HEK293T (cell line): ENCODE measurements around the gene PALS2.

Experiments used
- CTCF ChIA-PET: fragments of 350-600 bp; formaldehyde crosslinking; extraction: SDS; loops from one replicate; lab custom pipeline; 2021; ENCODE audit warnings: antibody characterized with exemption, inconsistent platforms; lab: Yijun Ruan, JAX
- POLR2A ChIA-PET: fragments of 350-600 bp; formaldehyde crosslinking; extraction: SDS; loops from one replicate; lab custom pipeline; 2020; ENCODE audit warnings: antibody characterized with exemption, inconsistent platforms; lab: Yijun Ruan, JAX
- DNase-seq: peaks from one replicate; pipeline ENCODE4 v3.0.0; 2012; ENCODE audit warnings: mixed read lengths; ENCODE audit errors: extremely low spot score
- ARNT ChIP-seq: fragments of 450-650 bp; IDR thresholded peaks from 2 replicates; pipeline ENCODE4 v1.6.1; 2017; ENCODE audit warnings: mild to moderate bottlenecking
- BHLHE40 ChIP-seq: fragments of 450-650 bp; IDR thresholded peaks from 2 replicates; pipeline ENCODE4 v1.6.1; 2016; ENCODE audit warnings: mild to moderate bottlenecking, moderate library complexity, borderline replicate concordance
- CTBP1 ChIP-seq: fragments of 450-650 bp; IDR thresholded peaks from 2 replicates; pipeline ENCODE4 v1.6.1; 2016; ENCODE audit warnings: borderline replicate concordance
- ELF4 ChIP-seq: fragments of 450-650 bp; IDR thresholded peaks from 2 replicates; pipeline ENCODE4 v1.6.1; 2017; ENCODE audit warnings: antibody characterized with exemption
- FOXA1 ChIP-seq: fragments of 450-650 bp; IDR thresholded peaks from 2 replicates; pipeline ENCODE4 v1.6.1; 2016; ENCODE audit warnings: mild to moderate bottlenecking
- FOXK2 ChIP-seq: fragments of 450-650 bp; IDR thresholded peaks from 2 replicates; pipeline ENCODE4 v1.6.1; 2016; ENCODE audit warnings: mild to moderate bottlenecking
- FOXM1 ChIP-seq: fragments of 450-650 bp; IDR thresholded peaks from 2 replicates; pipeline ENCODE4 v1.6.1; 2017; ENCODE audit warnings: mild to moderate bottlenecking, borderline replicate concordance
- HDGF ChIP-seq: fragments of 450-650 bp; IDR thresholded peaks from 2 replicates; pipeline ENCODE4 v1.6.1; 2017; ENCODE audit warnings: antibody characterized with exemption, borderline replicate concordance
- L3MBTL2 ChIP-seq: fragments of 450-650 bp; conservative IDR thresholded peaks from 2 replicates; pipeline ENCODE4 v1.6.1; 2016; ENCODE audit warnings: mild to moderate bottlenecking
- LEF1 ChIP-seq: fragments of 450-650 bp; IDR thresholded peaks from 2 replicates; pipeline ENCODE4 v1.6.1; 2017; ENCODE audit warnings: mild to moderate bottlenecking, borderline replicate concordance
- NFRKB ChIP-seq: fragments of 450-650 bp; IDR thresholded peaks from 2 replicates; pipeline ENCODE4 v1.6.1; 2016; ENCODE audit warnings: mild to moderate bottlenecking, moderate library complexity
- SP1 ChIP-seq: fragments of 450-650 bp; IDR thresholded peaks from 2 replicates; pipeline ENCODE4 v1.6.1; 2017
- SUZ12 ChIP-seq: fragments of 450-650 bp; IDR thresholded peaks from 2 replicates; pipeline ENCODE4 v1.6.1; 2016; ENCODE audit warnings: mild to moderate bottlenecking
- TARDBP ChIP-seq: fragments of 450-650 bp; IDR thresholded peaks from 2 replicates; pipeline ENCODE4 v1.6.1; 2016
- ZNF384 ChIP-seq: fragments of 450-650 bp; IDR thresholded peaks from 2 replicates; pipeline ENCODE4 v1.6.1; 2016
- TF ChIP-seq, protein P1 (sequence below): fragments of 450-650 bp; IDR thresholded peaks from 2 replicates; pipeline ENCODE4 v1.6.1; 2016

PALS2 gene

DNA sequence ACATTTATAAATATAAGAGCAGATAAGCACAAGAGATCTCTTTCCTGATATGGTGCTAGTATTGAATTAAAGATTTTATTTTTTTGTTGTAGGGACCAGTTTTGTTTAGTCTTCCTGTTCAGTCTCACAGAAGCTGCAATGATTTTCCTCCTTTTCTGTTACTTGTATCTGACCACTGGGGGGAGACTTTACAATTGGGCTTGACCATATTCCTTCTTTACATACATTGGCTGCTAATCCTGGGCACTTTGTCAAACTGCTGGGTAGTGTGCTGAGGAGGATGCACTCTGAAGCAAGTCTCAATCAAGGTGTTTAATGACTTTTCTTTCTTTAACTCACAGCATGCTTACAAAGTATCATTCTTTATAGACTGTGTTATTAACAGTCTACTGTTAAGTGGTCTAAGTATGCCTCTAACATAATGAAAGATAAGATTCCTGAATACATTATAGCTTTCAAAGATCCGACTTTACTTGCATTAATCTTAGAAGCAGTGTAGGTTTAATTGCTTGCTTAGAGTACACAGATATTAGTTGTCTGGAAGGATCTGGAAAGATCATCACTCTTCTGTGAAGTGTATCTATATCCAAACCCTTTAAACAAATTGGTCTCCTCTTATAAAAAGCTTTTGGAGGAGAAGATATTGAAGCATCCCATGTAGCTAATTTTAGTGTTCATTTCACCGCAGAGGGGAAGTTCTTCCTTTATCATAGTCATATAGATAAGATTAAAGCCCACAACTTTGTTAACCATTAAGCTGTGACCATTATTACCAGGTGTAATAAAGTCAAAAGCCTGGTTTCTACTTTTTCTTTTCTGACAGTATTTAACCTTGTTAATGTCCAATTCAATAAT lies 3.1 kb downstream of the PALS2 start:
- CTCF ChIA-PET: interaction anchor here (0.8 kb wide), 1 partner anchor 24 kb away, joined by 3 read pairs; no protein-coding TSS in a partner anchor
- POLR2A ChIA-PET: no interaction called here

DNA sequence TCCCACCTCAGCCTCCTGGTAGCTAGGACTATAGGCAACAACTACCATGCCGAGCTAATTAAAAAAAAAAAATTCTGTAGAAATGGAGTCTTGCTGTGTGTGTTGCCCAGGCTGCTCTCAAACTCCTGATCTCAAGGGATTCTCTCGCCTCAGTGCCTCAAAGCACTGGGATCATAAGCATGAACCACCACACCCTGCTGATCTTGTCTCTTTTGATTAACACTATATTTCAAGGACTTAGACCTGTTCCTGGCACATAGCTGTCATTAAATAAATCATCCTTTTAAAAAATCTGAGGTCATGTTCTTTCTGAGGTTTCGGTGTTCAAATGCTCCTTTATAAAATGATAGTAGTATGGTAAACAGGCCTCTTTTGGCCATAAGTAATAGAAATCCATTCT lies 4.8 kb downstream of the PALS2 start:
- POLR2A ChIA-PET: no interaction called here
- CTCF ChIA-PET: no interaction called here
- no peak for TF ChIP-seq ARNT
- 0 out of 2 replicates have a peak, but pooled peaks have one; percentile 23 for TF ChIP-seq ZNF384
- TF ChIP-seq LEF1: no peak
- no peak for TF ChIP-seq SUZ12
- no peak for TF ChIP-seq FOXM1
- TF ChIP-seq, protein P1, sequence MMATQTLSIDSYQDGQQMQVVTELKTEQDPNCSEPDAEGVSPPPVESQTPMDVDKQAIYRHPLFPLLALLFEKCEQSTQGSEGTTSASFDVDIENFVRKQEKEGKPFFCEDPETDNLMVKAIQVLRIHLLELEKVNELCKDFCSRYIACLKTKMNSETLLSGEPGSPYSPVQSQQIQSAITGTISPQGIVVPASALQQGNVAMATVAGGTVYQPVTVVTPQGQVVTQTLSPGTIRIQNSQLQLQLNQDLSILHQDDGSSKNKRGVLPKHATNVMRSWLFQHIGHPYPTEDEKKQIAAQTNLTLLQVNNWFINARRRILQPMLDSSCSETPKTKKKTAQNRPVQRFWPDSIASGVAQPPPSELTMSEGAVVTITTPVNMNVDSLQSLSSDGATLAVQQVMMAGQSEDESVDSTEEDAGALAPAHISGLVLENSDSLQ: peak; percentile 77
- TF ChIP-seq TARDBP: no peak
- no peak for TF ChIP-seq SP1
- TF ChIP-seq HDGF: no peak
- TF ChIP-seq L3MBTL2: no peak
- DNase-seq: no peak

More for the DNA sequence above, 3.1 kb downstream of the PALS2 start:
- TF ChIP-seq L3MBTL2 (no peak), HDGF (no peak), BHLHE40 (no peak), SP1 (no peak), LEF1 (no peak), FOXA1 (no peak), ZNF384 (no peak), ELF4 (no peak), FOXM1 (no peak), NFRKB (no peak), FOXK2 (no peak), TARDBP (no peak), SUZ12 (no peak), ARNT (no peak), CTBP1 (no peak)
- TF ChIP-seq, protein P1: no peak
- peak; percentile 52 for DNase-seq

DNA sequence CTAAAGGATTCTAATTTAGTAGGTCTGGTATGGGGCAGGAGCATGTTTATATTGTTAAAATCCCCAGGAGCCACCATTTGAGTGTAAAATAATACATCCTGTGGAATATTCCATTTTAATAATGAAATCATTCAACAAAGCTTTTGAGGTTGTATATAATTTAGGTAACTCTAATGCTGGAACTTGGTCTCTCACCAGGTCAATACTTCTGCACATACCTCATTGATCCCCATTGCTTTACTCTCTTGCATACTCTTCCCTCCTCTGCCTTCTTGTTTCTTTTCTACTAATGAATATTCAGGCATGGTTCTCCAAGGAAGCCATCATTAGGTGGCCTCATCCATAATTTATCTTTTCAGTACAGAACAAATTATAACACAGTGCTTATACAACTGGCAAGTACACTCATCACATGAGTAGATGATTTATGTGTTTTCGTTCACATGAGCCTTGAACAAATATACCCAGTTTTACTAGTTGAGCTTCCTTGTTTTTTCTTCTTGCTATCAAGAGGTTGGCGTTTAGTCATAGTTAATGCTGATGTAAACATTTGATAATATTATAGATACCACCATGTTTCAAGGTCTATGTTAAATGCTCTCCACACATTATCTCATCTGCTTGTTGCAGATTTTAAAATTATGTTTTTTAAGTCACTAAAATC lies 7.2 kb downstream of the PALS2 start:
- TF ChIP-seq HDGF: no peak
- TF ChIP-seq CTBP1: peak; percentile 76; the same call in 1 of the 2 replicates
- no peak for TF ChIP-seq ELF4
- TF ChIP-seq SP1: no peak
- TF ChIP-seq ARNT: no peak
- no peak for TF ChIP-seq NFRKB
- no peak for TF ChIP-seq TARDBP
- no peak for TF ChIP-seq BHLHE40
- 0 out of 2 replicates have a peak, but pooled peaks have one; percentile 31 for TF ChIP-seq FOXA1
- no peak for TF ChIP-seq L3MBTL2
- TF ChIP-seq FOXM1: 0 out of 2 replicates have a peak, but pooled peaks have one; percentile 24
- no peak for TF ChIP-seq LEF1
- TF ChIP-seq, protein P1: peak; percentile 92
- no peak for TF ChIP-seq FOXK2
- TF ChIP-seq SUZ12: no peak
- TF ChIP-seq ZNF384: no peak
- POLR2A ChIA-PET: interaction anchor here (0.9 kb wide), 1 partner anchor 545 kb away, joined by 3 read pairs; the partner anchor contains the start of gene CYCS
- DNase-seq: no peak
- CTCF ChIA-PET: no interaction called here

DNA sequence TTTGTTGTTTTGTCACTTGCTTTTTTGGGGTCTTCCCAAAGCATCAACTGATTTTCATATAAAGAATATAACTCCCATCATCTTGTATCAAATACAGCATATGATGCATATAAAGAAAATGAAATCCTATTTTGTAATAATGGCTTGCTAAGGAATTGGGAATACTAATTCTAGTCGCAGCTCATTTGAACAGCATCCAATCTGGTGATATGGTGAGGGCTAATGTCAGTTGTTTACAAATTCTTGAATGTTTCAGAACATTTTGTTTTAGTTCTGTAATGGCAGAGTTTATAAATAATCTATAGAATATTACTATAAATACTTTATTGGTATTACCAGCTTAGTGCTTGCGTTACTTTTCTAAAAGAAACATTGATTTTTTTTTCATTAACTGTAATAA lies 8.9 kb downstream of the PALS2 start:
- DNase-seq: no peak
- ChIA-PET CTCF (interaction anchor here (0.6 kb wide), 1 partner anchor 9 kb away, joined by 3 read pairs; the partner anchor contains the start of gene PALS2), POLR2A (no interaction called here)
- no peak for TF ChIP-seq FOXM1
- TF ChIP-seq ZNF384: no peak
- no peak for TF ChIP-seq CTBP1
- no peak for TF ChIP-seq NFRKB
- no peak for TF ChIP-seq SUZ12
- TF ChIP-seq HDGF: no peak
- TF ChIP-seq BHLHE40: no peak
- no peak for TF ChIP-seq L3MBTL2
- TF ChIP-seq TARDBP: no peak
- TF ChIP-seq SP1: no peak
- TF ChIP-seq ARNT: no peak
- no peak for TF ChIP-seq ELF4
- TF ChIP-seq FOXA1: no peak

DNA sequence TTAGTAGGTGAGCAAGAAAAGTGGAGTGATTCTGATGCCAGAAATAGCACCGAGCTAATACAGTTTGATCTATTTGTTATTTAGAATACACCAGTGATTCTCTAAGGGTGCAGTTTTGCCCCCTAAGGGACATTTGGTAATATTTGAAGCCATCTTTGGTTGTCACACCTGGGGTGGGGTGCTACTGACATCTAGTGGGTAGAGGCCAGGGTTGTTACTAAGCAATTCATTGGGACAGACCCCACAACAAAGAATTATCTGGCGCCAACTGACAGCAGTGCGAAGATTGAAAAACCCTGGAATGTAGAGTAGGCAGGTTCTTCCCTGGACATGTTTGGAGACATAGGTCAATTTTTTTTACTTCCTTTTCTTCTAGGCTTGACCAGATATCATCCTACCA lies 14.6 kb downstream of the PALS2 start:
- TF ChIP-seq BHLHE40 (no peak), TARDBP (no peak), ELF4 (no peak), CTBP1 (no peak), ZNF384 (no peak)
- ChIA-PET CTCF (no interaction called here), POLR2A (no interaction called here)
- DNase-seq: no peak

DNA sequence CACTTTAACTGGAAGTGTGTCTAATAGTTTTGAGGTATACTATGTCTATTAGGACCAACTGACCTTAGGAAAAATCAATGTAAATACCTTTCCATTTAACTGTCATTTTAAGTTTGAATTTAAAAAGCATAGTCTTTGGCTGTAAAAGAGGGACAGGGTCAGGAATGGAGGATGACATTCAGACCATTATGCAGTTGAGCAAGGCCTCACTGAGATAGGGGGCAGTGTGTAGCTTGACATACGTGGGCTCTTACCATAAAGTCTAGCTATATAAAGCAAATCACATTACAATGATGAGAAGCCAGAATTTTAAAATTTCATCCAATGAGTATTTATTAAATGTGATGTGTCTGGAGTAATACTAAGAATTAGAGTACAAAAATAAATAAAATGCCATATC lies 17.9 kb downstream of the PALS2 start:
- no peak for DNase-seq
- TF ChIP-seq ELF4: no peak
- TF ChIP-seq HDGF: no peak
- no peak for TF ChIP-seq FOXM1
- no peak for TF ChIP-seq SUZ12
- no peak for TF ChIP-seq BHLHE40
- TF ChIP-seq LEF1: no peak
- no peak for TF ChIP-seq L3MBTL2
- TF ChIP-seq, protein P1: no peak
- no peak for TF ChIP-seq TARDBP
- no peak for TF ChIP-seq NFRKB
- no peak for TF ChIP-seq FOXA1
- TF ChIP-seq ARNT: no peak
- no peak for TF ChIP-seq CTBP1
- TF ChIP-seq ZNF384: no peak
- TF ChIP-seq SP1: no peak
- TF ChIP-seq FOXK2: no peak
- ChIA-PET CTCF (no interaction called here), POLR2A (no interaction called here)
